Measurements from ENCODE around the gene CBLC.
"Not testable (repeated sequence)": the region's sequence is repeated elsewhere in the genome, so short reads cannot be mapped to it uniquely, and the experiment has no call there.

The CBLC gene

DNA sequence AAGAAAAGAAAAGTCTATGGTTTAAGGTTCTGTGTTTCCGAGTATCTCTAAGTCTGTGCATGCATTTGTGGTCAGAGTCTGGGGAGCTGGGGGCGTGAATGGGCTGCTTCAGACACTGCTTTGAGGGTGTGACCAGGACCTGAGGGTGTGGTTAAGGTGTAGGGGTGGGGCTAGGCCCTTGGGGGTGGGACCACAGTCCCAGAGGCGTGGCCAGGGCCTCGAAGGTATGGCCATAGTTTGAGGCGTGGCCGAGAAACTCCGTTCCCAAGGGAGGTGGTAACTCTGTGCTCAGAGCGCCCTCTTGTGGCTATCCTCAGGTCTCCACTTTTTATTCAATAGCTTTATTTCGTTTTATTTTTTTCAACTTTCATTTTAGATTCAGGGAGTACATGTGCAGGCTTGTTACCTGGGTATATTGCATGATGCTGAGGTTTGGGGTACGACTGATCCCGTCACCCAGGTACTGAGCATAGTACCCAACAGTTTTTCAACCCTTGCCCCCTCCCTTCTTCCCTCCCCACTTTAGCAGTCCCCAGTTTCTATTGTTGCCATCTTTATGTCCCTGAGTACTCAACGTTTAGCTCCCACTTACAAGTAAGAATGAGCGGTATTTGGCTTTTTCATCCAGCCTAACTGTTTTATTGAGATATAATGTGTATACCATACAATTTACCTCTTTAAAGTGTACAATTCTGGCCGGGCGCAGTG lies 7.0 kb upstream of the CBLC start:
- Histone ChIP-seq H3K9me3 (ENCODE audit: control insufficient read depth, insufficient read depth, low read length) (no peaks in the 10 kb centered on the region), H3K27ac (ENCODE audit: low read depth, low read length) (no peak overlapping the region), H3K9ac (ENCODE audit: low read depth, low read length) (no peak overlapping the region), H3K27me3 (ENCODE audit: control insufficient read depth, insufficient read depth, low read length) (0 out of 2 replicates have a peak, but pooled peaks cover 3% of the 10 kb centered on the region), H3K36me3 (ENCODE audit: control insufficient read depth, insufficient read depth, low read length) (no peaks in the 10 kb centered on the region), H3K4me1 (ENCODE audit: control insufficient read depth, insufficient read depth, low read length) (no peaks in the 10 kb centered on the region), H3K4me3 (ENCODE audit: low read depth, low read length) (no peak overlapping the region)

DNA sequence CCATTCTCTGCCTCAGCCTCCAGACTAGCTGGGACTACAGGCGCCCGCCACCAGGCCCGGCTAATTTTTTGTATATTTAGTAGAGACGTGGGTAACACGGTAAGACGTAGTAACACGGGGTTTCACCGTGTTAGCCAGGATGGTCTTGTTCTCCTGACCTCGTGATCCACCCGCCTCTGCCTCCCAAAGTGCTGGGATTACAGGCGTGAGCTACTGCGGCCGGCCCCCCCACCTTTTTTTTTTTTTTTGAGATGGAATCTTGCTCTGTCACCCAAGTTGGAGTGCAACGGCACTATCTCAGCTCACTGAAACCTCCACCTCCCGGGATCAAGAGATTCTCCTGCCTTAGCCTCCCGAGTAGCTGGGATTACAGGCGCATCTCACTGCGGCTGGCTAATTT lies 5.5 kb upstream of the CBLC start:
- H3K36me3 ChIP-seq (ENCODE audit: control insufficient read depth, insufficient read depth, low read length); H3K27me3 ChIP-seq (ENCODE audit: control insufficient read depth, insufficient read depth, low read length); H3K27ac ChIP-seq (ENCODE audit: low read depth, low read length); H3K9ac ChIP-seq (ENCODE audit: low read depth, low read length); H3K4me3 ChIP-seq (ENCODE audit: low read depth, low read length); H3K9me3 ChIP-seq (ENCODE audit: control insufficient read depth, insufficient read depth, low read length); H3K4me1 ChIP-seq (ENCODE audit: control insufficient read depth, insufficient read depth, low read length): not testable (repeated sequence)

DNA sequence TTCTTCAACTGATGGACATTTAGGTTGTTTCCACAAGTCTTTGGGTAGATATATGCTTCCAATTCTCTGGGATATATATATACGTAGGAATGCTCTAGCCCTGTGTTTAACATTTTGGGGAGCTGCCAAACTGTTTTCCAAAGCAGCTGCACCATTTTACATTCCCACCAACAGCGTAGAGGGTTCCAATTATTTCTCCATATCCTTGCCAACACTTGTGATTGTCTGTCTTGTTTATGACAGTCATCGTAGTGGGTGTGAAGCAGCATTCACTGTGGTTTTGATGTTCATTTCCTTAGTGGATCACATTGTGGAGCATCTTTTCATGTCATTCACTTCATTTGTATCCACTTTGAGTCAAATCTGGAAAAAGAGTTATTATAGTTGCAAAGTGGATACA lies 4.7 kb upstream of the CBLC start:
- Histone ChIP-seq H3K4me3 (ENCODE audit: low read depth, low read length) (no peak overlapping the region), H3K9me3 (ENCODE audit: control insufficient read depth, insufficient read depth, low read length) (no peaks in the 10 kb centered on the region), H3K36me3 (ENCODE audit: control insufficient read depth, insufficient read depth, low read length) (no peaks in the 10 kb centered on the region), H3K27me3 (ENCODE audit: control insufficient read depth, insufficient read depth, low read length) (no peaks in the 10 kb centered on the region), H3K27ac (ENCODE audit: low read depth, low read length) (no peak overlapping the region), H3K4me1 (ENCODE audit: control insufficient read depth, insufficient read depth, low read length) (no peaks in the 10 kb centered on the region), H3K9ac (ENCODE audit: low read depth, low read length) (no peak overlapping the region)

DNA sequence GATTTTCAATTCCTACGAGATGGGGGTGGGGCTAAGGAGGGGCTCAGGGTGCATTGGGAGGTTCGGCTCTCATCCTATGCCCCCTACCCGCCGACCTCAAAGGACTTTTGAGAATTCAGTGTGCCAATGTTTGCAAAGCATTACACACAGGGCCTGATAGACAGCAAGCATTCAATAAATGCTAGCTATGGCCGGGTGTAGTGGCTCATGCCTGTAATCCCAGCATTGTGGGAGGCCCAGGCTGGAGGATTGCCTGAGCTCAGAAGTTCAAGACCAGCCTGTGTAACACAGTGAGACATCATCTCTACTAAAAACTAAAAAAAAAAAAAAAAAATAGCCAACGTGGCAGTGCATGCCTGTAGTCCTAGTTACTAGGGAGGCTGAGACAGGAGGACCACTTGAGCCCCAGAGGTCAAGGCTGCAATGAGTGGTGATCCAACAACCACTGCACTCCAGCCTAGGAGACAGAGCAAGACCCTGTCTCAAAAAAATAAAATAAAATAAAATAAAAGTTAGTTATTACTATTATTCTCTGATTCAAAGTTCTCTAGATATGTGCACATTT lies 1.9 kb upstream of the CBLC start:
- Histone ChIP-seq H3K4me1 (ENCODE audit: control insufficient read depth, insufficient read depth, low read length) (no peaks in the 10 kb centered on the region), H3K9ac (ENCODE audit: low read depth, low read length) (no peak overlapping the region), H3K27me3 (ENCODE audit: control insufficient read depth, insufficient read depth, low read length) (no peaks in the 10 kb centered on the region), H3K9me3 (ENCODE audit: control insufficient read depth, insufficient read depth, low read length) (no peaks in the 10 kb centered on the region), H3K27ac (ENCODE audit: low read depth, low read length) (no peak overlapping the region), H3K36me3 (ENCODE audit: control insufficient read depth, insufficient read depth, low read length) (0 out of 2 replicates have a peak, but pooled peaks cover 2% of the 10 kb centered on the region), H3K4me3 (ENCODE audit: low read depth, low read length) (no peak overlapping the region)

DNA sequence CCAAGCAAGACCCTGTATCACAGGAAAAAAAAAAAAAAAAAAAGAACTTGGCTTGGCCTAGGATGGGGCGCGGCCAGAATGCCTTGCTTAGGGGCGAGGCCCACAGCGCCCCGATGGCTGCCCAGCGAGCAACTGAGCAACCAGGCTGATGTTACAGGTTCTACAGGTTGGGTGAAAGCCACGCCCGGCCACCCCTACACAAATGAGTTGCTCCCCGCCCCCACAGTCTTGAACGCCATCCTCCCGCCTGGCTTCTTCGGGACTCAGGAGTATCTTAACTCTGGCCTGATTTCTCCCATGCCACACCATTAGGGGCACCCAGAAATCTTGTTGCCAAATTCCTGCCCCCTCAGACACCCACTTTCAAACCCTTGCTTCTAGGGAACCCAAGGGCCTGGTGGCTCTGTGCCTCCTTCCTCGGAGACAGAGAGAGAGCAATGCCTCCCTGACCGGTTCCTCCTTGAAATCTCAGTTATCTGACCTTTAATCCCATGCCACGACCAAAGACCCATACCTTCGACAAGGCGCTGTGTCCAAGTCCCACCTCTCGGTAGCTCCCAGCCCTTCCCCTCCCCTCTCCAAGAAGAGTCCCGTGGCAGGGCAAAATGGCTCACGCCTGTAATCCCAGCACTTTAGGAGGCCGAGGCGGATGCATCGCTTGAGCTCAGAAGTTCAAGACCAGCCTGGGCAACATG lies 1.1 kb upstream of the CBLC start:
- Histone ChIP-seq H3K27me3 (ENCODE audit: control insufficient read depth, insufficient read depth, low read length) (no peaks in the 10 kb centered on the region), H3K9ac (ENCODE audit: low read depth, low read length) (no peak overlapping the region), H3K9me3 (ENCODE audit: control insufficient read depth, insufficient read depth, low read length) (no peaks in the 10 kb centered on the region), H3K4me1 (ENCODE audit: control insufficient read depth, insufficient read depth, low read length) (no peaks in the 10 kb centered on the region), H3K27ac (ENCODE audit: low read depth, low read length) (no peak overlapping the region), H3K4me3 (ENCODE audit: low read depth, low read length) (no peak overlapping the region), H3K36me3 (ENCODE audit: control insufficient read depth, insufficient read depth, low read length) (peaks cover 4% of the 10 kb centered on the region; the same call in 1 of the 2 replicates)

DNA sequence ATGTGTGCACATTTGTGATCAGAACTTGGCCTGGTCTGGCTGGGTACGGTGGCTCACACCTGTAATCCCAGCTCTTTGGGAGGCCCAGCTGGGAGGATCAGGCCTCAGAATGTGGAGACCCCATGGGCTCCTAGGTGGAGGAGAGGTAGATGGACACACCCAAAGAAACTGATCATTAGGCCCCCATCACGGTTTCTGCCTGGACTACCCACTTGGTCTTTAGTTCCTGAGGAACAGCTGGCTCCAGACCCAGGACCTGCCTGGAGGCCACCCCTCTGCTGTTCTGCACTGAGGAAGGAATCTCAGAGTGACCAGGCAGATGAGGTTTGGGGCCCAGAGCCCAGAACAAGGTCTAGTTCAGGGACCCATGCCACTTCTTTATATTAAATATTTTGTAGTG lies 1.5 kb downstream of the CBLC start:
- peaks cover 4% of the 10 kb centered on the region; the same call in 1 of the 2 replicates for H3K36me3 ChIP-seq (ENCODE audit: control insufficient read depth, insufficient read depth, low read length)
- no peak overlapping the region for H3K27ac ChIP-seq (ENCODE audit: low read depth, low read length)
- H3K4me1 ChIP-seq (ENCODE audit: control insufficient read depth, insufficient read depth, low read length): no peaks in the 10 kb centered on the region; the same call in 1 of the 2 replicates
- no peak overlapping the region for H3K4me3 ChIP-seq (ENCODE audit: low read depth, low read length)
- H3K9me3 ChIP-seq (ENCODE audit: control insufficient read depth, insufficient read depth, low read length): no peaks in the 10 kb centered on the region
- no peak overlapping the region for H3K9ac ChIP-seq (ENCODE audit: low read depth, low read length)
- no peaks in the 10 kb centered on the region for H3K27me3 ChIP-seq (ENCODE audit: control insufficient read depth, insufficient read depth, low read length)

DNA sequence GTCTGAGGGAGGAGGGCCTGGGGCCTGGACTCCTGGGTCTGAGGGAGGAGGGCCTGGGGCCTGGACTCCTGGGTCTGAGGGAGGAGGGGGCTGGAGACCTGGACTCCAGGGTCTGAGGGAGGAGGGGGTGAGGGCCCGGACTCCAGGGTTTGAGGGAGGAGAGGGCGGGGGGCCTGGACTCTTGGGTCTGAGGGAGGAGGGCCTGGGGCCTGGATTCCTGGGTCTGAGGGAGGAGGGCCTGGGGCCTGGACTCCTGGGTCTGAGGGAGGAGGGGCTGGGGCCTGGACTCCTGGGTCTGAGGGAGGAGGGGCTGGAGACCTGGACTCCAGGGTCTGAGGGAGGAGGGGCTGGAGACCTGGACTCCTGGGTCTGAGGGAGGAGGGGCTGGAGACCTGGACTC lies 4.0 kb downstream of the CBLC start:
- H3K9me3 ChIP-seq (ENCODE audit: control insufficient read depth, insufficient read depth, low read length); H3K9ac ChIP-seq (ENCODE audit: low read depth, low read length); H3K4me1 ChIP-seq (ENCODE audit: control insufficient read depth, insufficient read depth, low read length); H3K27ac ChIP-seq (ENCODE audit: low read depth, low read length); H3K4me3 ChIP-seq (ENCODE audit: low read depth, low read length); H3K27me3 ChIP-seq (ENCODE audit: control insufficient read depth, insufficient read depth, low read length): not testable (repeated sequence)
- H3K36me3 ChIP-seq (ENCODE audit: control insufficient read depth, insufficient read depth, low read length): peaks cover 17% of the 10 kb centered on the region

DNA sequence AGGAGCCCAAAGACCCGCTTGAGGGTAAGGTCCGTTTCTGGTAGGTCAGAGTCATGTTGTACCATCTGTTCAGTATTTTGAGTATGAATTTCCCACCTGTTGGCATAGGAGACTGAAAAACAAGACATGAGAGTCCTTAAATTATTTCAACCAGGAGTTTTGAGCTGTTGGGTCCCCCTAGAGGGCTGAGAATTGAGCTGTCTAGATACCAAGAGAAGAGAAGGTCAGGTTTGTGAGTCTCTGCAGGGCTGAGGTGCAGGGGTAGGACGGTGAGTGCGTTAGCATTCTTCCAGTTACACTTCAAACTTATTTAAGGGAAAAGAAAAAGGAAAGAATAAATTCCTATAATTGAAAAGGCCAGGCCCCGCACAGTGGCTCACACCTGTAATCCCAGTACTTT lies 5.0 kb downstream of the CBLC start:
- no peaks in the 10 kb centered on the region; the same call in 1 of the 2 replicates for H3K4me1 ChIP-seq (ENCODE audit: control insufficient read depth, insufficient read depth, low read length)
- peaks cover 23% of the 10 kb centered on the region for H3K36me3 ChIP-seq (ENCODE audit: control insufficient read depth, insufficient read depth, low read length)
- H3K9me3 ChIP-seq (ENCODE audit: control insufficient read depth, insufficient read depth, low read length): no peaks in the 10 kb centered on the region
- H3K27me3 ChIP-seq (ENCODE audit: control insufficient read depth, insufficient read depth, low read length): no peaks in the 10 kb centered on the region
- H3K4me3 ChIP-seq (ENCODE audit: low read depth, low read length): no peak overlapping the region
- no peak overlapping the region for H3K27ac ChIP-seq (ENCODE audit: low read depth, low read length)
- H3K9ac ChIP-seq (ENCODE audit: low read depth, low read length): no peak overlapping the region

DNA sequence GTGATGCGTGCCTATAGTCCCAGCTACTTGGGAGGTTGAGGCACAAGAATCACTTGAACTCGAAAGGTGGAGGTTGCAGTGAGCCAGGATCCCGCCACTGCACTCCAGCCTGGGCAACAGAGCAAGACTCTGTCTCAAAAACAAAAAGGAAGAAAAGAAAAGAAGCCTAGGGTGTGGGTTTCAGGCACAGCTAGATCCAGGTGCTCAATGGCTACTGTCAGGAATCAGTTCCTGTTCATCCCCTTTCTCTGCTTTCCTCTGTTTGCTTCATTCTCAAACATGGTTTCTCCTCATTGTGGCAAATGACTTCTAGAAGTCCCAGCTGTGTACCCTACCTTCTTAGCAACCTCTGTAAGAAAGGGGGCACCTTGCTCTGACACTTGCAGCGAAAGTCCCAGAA lies 5.9 kb downstream of the CBLC start:
- Histone ChIP-seq H3K27ac (ENCODE audit: low read depth, low read length) (no peak overlapping the region), H3K4me3 (ENCODE audit: low read depth, low read length) (no peak overlapping the region), H3K36me3 (ENCODE audit: control insufficient read depth, insufficient read depth, low read length) (peaks cover 26% of the 10 kb centered on the region), H3K9ac (ENCODE audit: low read depth, low read length) (no peak overlapping the region), H3K27me3 (ENCODE audit: control insufficient read depth, insufficient read depth, low read length) (no peaks in the 10 kb centered on the region), H3K4me1 (ENCODE audit: control insufficient read depth, insufficient read depth, low read length) (no peaks in the 10 kb centered on the region; the same call in 1 of the 2 replicates), H3K9me3 (ENCODE audit: control insufficient read depth, insufficient read depth, low read length) (no peaks in the 10 kb centered on the region)

DNA sequence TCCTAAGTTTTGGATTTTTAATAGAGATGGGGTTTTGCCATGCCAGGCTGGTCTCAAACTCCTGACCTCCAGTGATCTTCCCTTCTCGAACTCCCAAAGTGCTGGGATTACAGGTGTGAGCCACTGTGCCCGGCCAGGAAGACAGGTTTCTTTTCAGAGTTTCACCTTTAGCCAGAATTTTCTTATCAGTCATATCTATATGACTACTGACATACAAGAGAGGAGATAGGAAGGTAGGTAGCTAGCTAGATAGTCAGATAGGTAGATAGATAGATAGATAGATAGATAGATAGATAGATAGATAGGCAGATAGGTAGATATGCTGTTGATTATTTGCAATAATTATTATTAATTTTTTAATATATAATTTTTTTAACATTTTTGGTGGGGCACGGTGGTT lies 7.6 kb downstream of the CBLC start:
- Histone ChIP-seq H3K9ac (ENCODE audit: low read depth, low read length) (no peak overlapping the region), H3K4me1 (ENCODE audit: control insufficient read depth, insufficient read depth, low read length) (no peaks in the 10 kb centered on the region; the same call in 1 of the 2 replicates), H3K4me3 (ENCODE audit: low read depth, low read length) (no peak overlapping the region), H3K9me3 (ENCODE audit: control insufficient read depth, insufficient read depth, low read length) (no peaks in the 10 kb centered on the region), H3K27me3 (ENCODE audit: control insufficient read depth, insufficient read depth, low read length) (no peaks in the 10 kb centered on the region), H3K27ac (ENCODE audit: low read depth, low read length) (no peak overlapping the region), H3K36me3 (ENCODE audit: control insufficient read depth, insufficient read depth, low read length) (peaks cover 40% of the 10 kb centered on the region)

DNA sequence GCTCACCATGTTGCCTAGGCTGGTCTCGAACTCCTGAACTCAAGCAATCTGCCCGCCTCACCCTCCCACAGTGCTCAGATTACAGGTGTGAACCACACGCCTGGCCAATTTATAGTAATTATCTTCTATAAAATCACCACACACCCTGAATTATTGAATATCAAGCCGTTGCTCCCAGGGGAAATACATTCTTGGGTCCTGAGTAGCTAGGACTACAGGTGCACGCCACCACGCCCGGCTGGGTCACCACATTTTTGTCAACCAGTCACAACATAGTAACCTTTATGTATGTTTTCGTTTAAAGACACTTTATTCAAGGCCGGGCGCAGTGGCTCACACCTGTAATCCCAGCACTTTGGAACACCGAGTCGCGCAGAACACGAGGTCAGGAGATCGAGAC lies 8.3 kb downstream of the CBLC start:
- Histone ChIP-seq H3K36me3 (ENCODE audit: control insufficient read depth, insufficient read depth, low read length) (peaks cover 42% of the 10 kb centered on the region), H3K9me3 (ENCODE audit: control insufficient read depth, insufficient read depth, low read length) (no peaks in the 10 kb centered on the region), H3K4me3 (ENCODE audit: low read depth, low read length) (no peak overlapping the region), H3K9ac (ENCODE audit: low read depth, low read length) (no peak overlapping the region), H3K27me3 (ENCODE audit: control insufficient read depth, insufficient read depth, low read length) (no peaks in the 10 kb centered on the region), H3K27ac (ENCODE audit: low read depth, low read length) (no peak overlapping the region), H3K4me1 (ENCODE audit: control insufficient read depth, insufficient read depth, low read length) (no peaks in the 10 kb centered on the region; the same call in 1 of the 2 replicates)
